ENCODE results near the gene CREM.

Gene CREM

DNA sequence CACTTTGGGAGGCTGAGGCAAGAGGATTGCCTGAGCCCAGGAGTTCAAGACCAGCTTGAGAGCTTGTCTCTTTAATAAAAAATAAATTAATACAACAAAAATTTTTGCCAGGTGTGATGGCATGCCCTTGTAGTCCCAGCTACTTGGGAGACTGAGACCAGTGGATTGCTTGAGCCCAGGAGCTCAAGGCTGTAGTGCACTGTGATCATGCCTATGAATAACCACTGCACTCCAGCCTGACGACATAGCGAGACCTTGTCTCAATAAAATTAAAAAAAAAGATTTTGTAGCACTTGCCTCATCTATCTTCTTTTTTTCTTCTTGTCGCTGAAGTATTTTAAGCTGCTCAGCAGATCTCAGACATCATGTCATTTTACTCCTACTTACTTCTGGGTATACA lies 26.3 kb downstream of the CREM start:
- Histone ChIP-seq H3K27ac (ENCODE audit: insufficient read depth in 1 of 2, low read depth in 1 of 2, low read length in 2 of 2, poor library complexity in 1 of 2, severe bottlenecking in 2 of 2) (no peak overlapping the region), H3K27me3 (replicated peaks in 2 of 5; ENCODE audit: control insufficient read depth in 4 of 5, insufficient read depth in 5 of 5, low read length in 4 of 5) (no peaks in the 10 kb centered on the region), H3K36me3 (ENCODE audit: control insufficient read depth in 4 of 4, insufficient read depth in 4 of 4, low read length in 3 of 4) (peaks cover 0 to 2% (median 0%) of the 10 kb centered on the region in 4 experiments), H3K9me3 (ENCODE audit: control extremely low read depth in 1 of 5, control insufficient read depth in 4 of 5, insufficient read depth in 2 of 5, low read depth in 1 of 5, low read length in 4 of 5) (no peaks in the 10 kb centered on the region), H3K4me3 (ENCODE audit: control insufficient read depth in 1 of 7, extremely low read depth in 1 of 7, insufficient read depth in 4 of 7, low read depth in 2 of 7, low read length in 6 of 7) (no peak overlapping the region), H3K4me1 (ENCODE audit: control extremely low read depth in 1 of 4, control insufficient read depth in 4 of 4, insufficient read depth in 4 of 4, low read length in 3 of 4) (peaks cover 0 to 2% (median 0%) of the 10 kb centered on the region in 4 experiments)
- POLR2A ChIA-PET: interaction anchor here (0.6 kb wide), 1 partner anchor 460 kb away, joined by 3 read pairs; no protein-coding TSS in a partner anchor
- no peak for DNase-seq
- WGBS (ENCODE audit: insufficient coverage): 96% methylated on average over 3 of the region's 3 CpGs
- CTCF ChIA-PET: no interaction called here

DNA sequence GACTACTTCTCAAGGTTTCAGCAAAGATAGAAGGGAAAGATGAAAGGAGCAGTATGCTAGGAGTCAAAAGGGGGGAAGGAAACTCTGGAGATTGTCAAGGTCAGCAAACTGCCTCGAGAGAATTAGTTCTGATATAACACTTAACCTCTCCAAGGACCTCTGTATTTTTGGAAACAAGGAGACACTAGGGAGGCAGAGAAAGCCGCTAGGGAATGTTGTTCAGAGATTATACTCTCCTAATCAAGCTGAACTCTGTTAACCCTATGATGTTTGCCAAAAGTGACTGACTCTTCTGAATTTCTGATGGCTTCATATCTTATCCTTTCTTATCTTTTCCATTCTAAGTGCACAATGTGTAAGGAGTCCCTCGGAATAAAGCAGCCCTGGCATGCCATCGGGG lies 27.1 kb downstream of the CREM start:
- Histone ChIP-seq H3K27me3 (replicated peaks in 2 of 5; ENCODE audit: control insufficient read depth in 4 of 5, insufficient read depth in 5 of 5, low read length in 4 of 5) (no peaks in the 10 kb centered on the region), H3K36me3 (ENCODE audit: control insufficient read depth in 4 of 4, insufficient read depth in 4 of 4, low read length in 3 of 4) (no peaks in the 10 kb centered on the region), H3K9me3 (ENCODE audit: control extremely low read depth in 1 of 5, control insufficient read depth in 4 of 5, insufficient read depth in 2 of 5, low read depth in 1 of 5, low read length in 4 of 5) (no peaks in the 10 kb centered on the region), H3K4me1 (ENCODE audit: control extremely low read depth in 1 of 4, control insufficient read depth in 4 of 4, insufficient read depth in 4 of 4, low read length in 3 of 4) (peaks cover 0 to 2% (median 0%) of the 10 kb centered on the region in 4 experiments), H3K4me3 (ENCODE audit: control insufficient read depth in 1 of 7, extremely low read depth in 1 of 7, insufficient read depth in 4 of 7, low read depth in 2 of 7, low read length in 6 of 7) (no peak overlapping the region), H3K27ac (ENCODE audit: insufficient read depth in 1 of 2, low read depth in 1 of 2, low read length in 2 of 2, poor library complexity in 1 of 2, severe bottlenecking in 2 of 2) (no peak overlapping the region)
- no peak for DNase-seq
- no CpG with 5 or more reads among the region's 4 CpGs for WGBS (ENCODE audit: insufficient coverage)
- CTCF ChIA-PET: interaction anchor here (0.9 kb wide), 1 partner anchor 42 kb away, joined by 3 read pairs; no protein-coding TSS in a partner anchor
- POLR2A ChIA-PET: interaction anchor here (0.6 kb wide), 1 partner anchor 460 kb away, joined by 3 read pairs; no protein-coding TSS in a partner anchor

DNA sequence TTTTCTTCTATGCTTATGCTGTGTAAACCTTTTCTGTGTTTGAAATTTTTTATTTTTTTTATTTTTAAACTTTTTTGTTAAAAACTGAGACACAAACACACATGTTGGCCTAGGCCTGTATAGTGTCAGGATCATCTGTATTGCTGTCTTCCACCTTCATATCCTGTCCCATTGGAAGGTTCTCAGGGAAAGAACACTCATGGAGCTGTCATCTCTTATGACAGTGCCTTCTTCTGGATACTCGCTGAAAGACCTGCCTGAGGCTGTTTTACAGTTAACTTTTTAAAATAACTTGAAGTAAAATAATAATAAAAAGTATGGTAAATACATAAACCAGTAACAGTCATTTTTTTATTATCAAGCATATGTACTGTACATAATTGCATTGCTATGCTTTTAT lies 34.1 kb downstream of the CREM start:
- POLR2A ChIA-PET: no interaction called here
- Histone ChIP-seq H3K36me3 (ENCODE audit: control insufficient read depth in 4 of 4, insufficient read depth in 4 of 4, low read length in 3 of 4) (no peaks in the 10 kb centered on the region), H3K4me3 (ENCODE audit: control insufficient read depth in 1 of 7, extremely low read depth in 1 of 7, insufficient read depth in 4 of 7, low read depth in 2 of 7, low read length in 6 of 7) (no peak overlapping the region), H3K9me3 (ENCODE audit: control extremely low read depth in 1 of 5, control insufficient read depth in 4 of 5, insufficient read depth in 2 of 5, low read depth in 1 of 5, low read length in 4 of 5) (no peaks in the 10 kb centered on the region), H3K27ac (ENCODE audit: insufficient read depth in 1 of 2, low read depth in 1 of 2, low read length in 2 of 2, poor library complexity in 1 of 2, severe bottlenecking in 2 of 2) (no peak overlapping the region), H3K4me1 (ENCODE audit: control extremely low read depth in 1 of 4, control insufficient read depth in 4 of 4, insufficient read depth in 4 of 4, low read length in 3 of 4) (no peaks in the 10 kb centered on the region), H3K27me3 (replicated peaks in 2 of 5; ENCODE audit: control insufficient read depth in 4 of 5, insufficient read depth in 5 of 5, low read length in 4 of 5) (no peaks in the 10 kb centered on the region)
- no peak for DNase-seq
- WGBS (ENCODE audit: insufficient coverage): no CpG with 5 or more reads among the region's 1 CpG
- CTCF ChIA-PET: interaction anchor here (0.9 kb wide), 2 partner anchors 31 to 35 kb away, joined by 3 to 4 read pairs; no protein-coding TSS in a partner anchor

- CTCF ChIA-PET: no interaction called here
- WGBS (ENCODE audit: insufficient coverage): no CpG with 5 or more reads among the region's 2 CpGs
- H3K27me3 ChIP-seq (replicated peaks in 2 of 5; ENCODE audit: control insufficient read depth in 4 of 5, insufficient read depth in 5 of 5, low read length in 4 of 5): no peaks in the 10 kb centered on the region
- H3K27ac ChIP-seq (ENCODE audit: insufficient read depth in 1 of 2, low read depth in 1 of 2, low read length in 2 of 2, poor library complexity in 1 of 2, severe bottlenecking in 2 of 2): no peak overlapping the region
- POLR2A ChIA-PET: no interaction called here
- no peaks in the 10 kb centered on the region for H3K36me3 ChIP-seq (ENCODE audit: control insufficient read depth in 4 of 4, insufficient read depth in 4 of 4, low read length in 3 of 4)
- no peak overlapping the region for H3K4me3 ChIP-seq (ENCODE audit: control insufficient read depth in 1 of 7, extremely low read depth in 1 of 7, insufficient read depth in 4 of 7, low read depth in 2 of 7, low read length in 6 of 7)
- H3K4me1 ChIP-seq (ENCODE audit: control extremely low read depth in 1 of 4, control insufficient read depth in 4 of 4, insufficient read depth in 4 of 4, low read length in 3 of 4): no peaks in the 10 kb centered on the region
- DNase-seq: no peak
- H3K9me3 ChIP-seq (ENCODE audit: control extremely low read depth in 1 of 5, control insufficient read depth in 4 of 5, insufficient read depth in 2 of 5, low read depth in 1 of 5, low read length in 4 of 5): no peaks in the 10 kb centered on the region
Observed at GRCh38 chr10:35161906-35162305, 35.3 kb downstream of the CREM start.

- ChIA-PET POLR2A (no interaction called here), CTCF (interaction anchor here (1.0 kb wide), 1 partner anchor 15 kb away, joined by 3 read pairs; no protein-coding TSS in a partner anchor)
Observed at GRCh38 chr10:35165136-35165535, 38.5 kb downstream of the CREM start.

GRCh38 chr10:35165811-35166210 lies 39.2 kb downstream of the CREM start:
- no peak overlapping the region for H3K27ac ChIP-seq (ENCODE audit: insufficient read depth in 1 of 2, low read depth in 1 of 2, low read length in 2 of 2, poor library complexity in 1 of 2, severe bottlenecking in 2 of 2)
- no CpG with 5 or more reads among the region's 2 CpGs for WGBS (ENCODE audit: insufficient coverage)
- H3K4me3 ChIP-seq (ENCODE audit: control insufficient read depth in 1 of 7, extremely low read depth in 1 of 7, insufficient read depth in 4 of 7, low read depth in 2 of 7, low read length in 6 of 7): no peak overlapping the region
- H3K9me3 ChIP-seq (ENCODE audit: control extremely low read depth in 1 of 5, control insufficient read depth in 4 of 5, insufficient read depth in 2 of 5, low read depth in 1 of 5, low read length in 4 of 5): no peaks in the 10 kb centered on the region
- no peak for DNase-seq
- H3K27me3 ChIP-seq (replicated peaks in 2 of 5; ENCODE audit: control insufficient read depth in 4 of 5, insufficient read depth in 5 of 5, low read length in 4 of 5): no peaks in the 10 kb centered on the region
- POLR2A ChIA-PET: no interaction called here
- H3K4me1 ChIP-seq (ENCODE audit: control extremely low read depth in 1 of 4, control insufficient read depth in 4 of 4, insufficient read depth in 4 of 4, low read length in 3 of 4): no peaks in the 10 kb centered on the region
- H3K36me3 ChIP-seq (ENCODE audit: control insufficient read depth in 4 of 4, insufficient read depth in 4 of 4, low read length in 3 of 4): no peaks in the 10 kb centered on the region
- CTCF ChIA-PET: no interaction called here

More at GRCh38 chr10:35165136-35165535, 38.5 kb downstream of the CREM start:
- Histone ChIP-seq H3K9me3 (ENCODE audit: control extremely low read depth in 1 of 5, control insufficient read depth in 4 of 5, insufficient read depth in 2 of 5, low read depth in 1 of 5, low read length in 4 of 5) (no peaks in the 10 kb centered on the region), H3K4me3 (ENCODE audit: control insufficient read depth in 1 of 7, extremely low read depth in 1 of 7, insufficient read depth in 4 of 7, low read depth in 2 of 7, low read length in 6 of 7) (no peak overlapping the region), H3K27ac (ENCODE audit: insufficient read depth in 1 of 2, low read depth in 1 of 2, low read length in 2 of 2, poor library complexity in 1 of 2, severe bottlenecking in 2 of 2) (no peak overlapping the region), H3K27me3 (replicated peaks in 2 of 5; ENCODE audit: control insufficient read depth in 4 of 5, insufficient read depth in 5 of 5, low read length in 4 of 5) (no peaks in the 10 kb centered on the region), H3K36me3 (ENCODE audit: control insufficient read depth in 4 of 4, insufficient read depth in 4 of 4, low read length in 3 of 4) (no peaks in the 10 kb centered on the region), H3K4me1 (ENCODE audit: control extremely low read depth in 1 of 4, control insufficient read depth in 4 of 4, insufficient read depth in 4 of 4, low read length in 3 of 4) (no peaks in the 10 kb centered on the region)
- DNase-seq: no peak
- WGBS (ENCODE audit: insufficient coverage): 96% methylated on average over 3 of the region's 4 CpGs

DNA sequence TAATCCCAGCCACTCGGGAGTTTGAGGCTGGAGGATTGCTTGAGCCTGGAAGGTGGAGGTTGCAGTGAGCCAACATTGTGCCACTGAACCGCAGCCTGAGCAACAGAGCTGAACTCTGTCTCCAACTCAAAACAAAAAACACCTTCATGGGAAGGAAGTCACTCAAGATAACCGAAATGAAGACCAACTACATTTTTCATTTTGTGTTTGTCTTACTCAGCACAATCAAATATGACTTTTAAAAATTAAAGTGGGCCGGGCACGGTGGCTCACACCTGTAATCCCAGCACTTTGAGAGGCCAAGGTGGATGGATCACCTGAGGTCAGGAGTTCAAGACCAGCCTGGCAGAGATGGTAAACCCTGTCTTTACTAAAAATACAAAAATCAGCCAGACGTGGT lies 40.0 kb downstream of the CREM start:
- ChIA-PET CTCF (no interaction called here), POLR2A (no interaction called here)
- H3K4me3 ChIP-seq (ENCODE audit: control insufficient read depth in 1 of 7, extremely low read depth in 1 of 7, insufficient read depth in 4 of 7, low read depth in 2 of 7, low read length in 6 of 7): no peak overlapping the region
- H3K36me3 ChIP-seq (ENCODE audit: control insufficient read depth in 4 of 4, insufficient read depth in 4 of 4, low read length in 3 of 4): no peaks in the 10 kb centered on the region
- no peaks in the 10 kb centered on the region for H3K27me3 ChIP-seq (replicated peaks in 2 of 5; ENCODE audit: control insufficient read depth in 4 of 5, insufficient read depth in 5 of 5, low read length in 4 of 5)
- no peak overlapping the region for H3K27ac ChIP-seq (ENCODE audit: insufficient read depth in 1 of 2, low read depth in 1 of 2, low read length in 2 of 2, poor library complexity in 1 of 2, severe bottlenecking in 2 of 2)
- 98% methylated on average over 4 of the region's 6 CpGs for WGBS (ENCODE audit: insufficient coverage)
- H3K9me3 ChIP-seq (ENCODE audit: control extremely low read depth in 1 of 5, control insufficient read depth in 4 of 5, insufficient read depth in 2 of 5, low read depth in 1 of 5, low read length in 4 of 5): no peaks in the 10 kb centered on the region
- H3K4me1 ChIP-seq (ENCODE audit: control extremely low read depth in 1 of 4, control insufficient read depth in 4 of 4, insufficient read depth in 4 of 4, low read length in 3 of 4): no peaks in the 10 kb centered on the region
- no peak for DNase-seq

All from common myeloid progenitor, CD34-positive (primary cell).